ENCODE data around the gene POMT1.

- TF ChIP-seq, protein P1, sequence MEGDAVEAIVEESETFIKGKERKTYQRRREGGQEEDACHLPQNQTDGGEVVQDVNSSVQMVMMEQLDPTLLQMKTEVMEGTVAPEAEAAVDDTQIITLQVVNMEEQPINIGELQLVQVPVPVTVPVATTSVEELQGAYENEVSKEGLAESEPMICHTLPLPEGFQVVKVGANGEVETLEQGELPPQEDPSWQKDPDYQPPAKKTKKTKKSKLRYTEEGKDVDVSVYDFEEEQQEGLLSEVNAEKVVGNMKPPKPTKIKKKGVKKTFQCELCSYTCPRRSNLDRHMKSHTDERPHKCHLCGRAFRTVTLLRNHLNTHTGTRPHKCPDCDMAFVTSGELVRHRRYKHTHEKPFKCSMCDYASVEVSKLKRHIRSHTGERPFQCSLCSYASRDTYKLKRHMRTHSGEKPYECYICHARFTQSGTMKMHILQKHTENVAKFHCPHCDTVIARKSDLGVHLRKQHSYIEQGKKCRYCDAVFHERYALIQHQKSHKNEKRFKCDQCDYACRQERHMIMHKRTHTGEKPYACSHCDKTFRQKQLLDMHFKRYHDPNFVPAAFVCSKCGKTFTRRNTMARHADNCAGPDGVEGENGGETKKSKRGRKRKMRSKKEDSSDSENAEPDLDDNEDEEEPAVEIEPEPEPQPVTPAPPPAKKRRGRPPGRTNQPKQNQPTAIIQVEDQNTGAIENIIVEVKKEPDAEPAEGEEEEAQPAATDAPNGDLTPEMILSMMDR (IDR thresholded peaks at IDR 0.05), result no peak
- no peak for TF ChIP-seq POLR2A (IDR thresholded peaks at IDR 0.05)
These were observed 28.8 kb upstream of the POMT1 start for GRCh38 chr9:131473891-131474290.

Measured in testis (tissue), 2 donors.